A673 (cell line): ENCODE data around the gene FAM227A.

Experiments
- EZH2 ChIP-seq: fragments of 200-600 bp; sonication (generic); IDR thresholded peaks from 2 replicates; pipeline ENCODE4 v1.6.1; 2017; ENCODE audit warnings: borderline replicate concordance, low read depth, mild to moderate bottlenecking, mixed read lengths, antibody characterized with exemption, low read length; ENCODE audit not compliant: poor library complexity, severe bottlenecking
- TF ChIP-seq, protein P1 (sequence below): fragments of 300-800, 200-600 bp; sonication (generic); conservative IDR thresholded peaks from 2 replicates; pipeline ENCODE4 v1.5.1; 2017; ENCODE audit warnings: low read depth, mild to moderate bottlenecking, antibody characterized with exemption, low read length, moderate library complexity, mixed read lengths

DNA sequence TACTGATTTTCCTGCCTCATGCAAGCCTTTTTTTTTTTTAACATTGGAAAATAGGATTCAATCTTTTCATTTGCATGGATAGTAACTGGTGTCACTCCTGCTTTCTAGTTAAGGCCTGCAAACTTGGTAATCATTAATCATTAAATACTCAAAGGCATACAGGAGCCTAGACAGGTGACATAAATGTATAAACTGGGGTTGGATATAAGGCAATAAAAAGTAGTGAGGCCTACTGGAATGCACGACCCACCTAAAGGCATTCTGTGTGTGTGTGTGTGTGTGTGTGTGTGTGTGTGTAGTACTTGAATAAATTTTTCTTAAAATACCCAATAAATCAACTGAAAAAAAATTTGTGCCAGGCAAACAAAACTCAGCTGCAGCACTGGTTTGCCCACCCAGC, 33.5 kb upstream of the FAM227A start:
- TF ChIP-seq, protein P1, sequence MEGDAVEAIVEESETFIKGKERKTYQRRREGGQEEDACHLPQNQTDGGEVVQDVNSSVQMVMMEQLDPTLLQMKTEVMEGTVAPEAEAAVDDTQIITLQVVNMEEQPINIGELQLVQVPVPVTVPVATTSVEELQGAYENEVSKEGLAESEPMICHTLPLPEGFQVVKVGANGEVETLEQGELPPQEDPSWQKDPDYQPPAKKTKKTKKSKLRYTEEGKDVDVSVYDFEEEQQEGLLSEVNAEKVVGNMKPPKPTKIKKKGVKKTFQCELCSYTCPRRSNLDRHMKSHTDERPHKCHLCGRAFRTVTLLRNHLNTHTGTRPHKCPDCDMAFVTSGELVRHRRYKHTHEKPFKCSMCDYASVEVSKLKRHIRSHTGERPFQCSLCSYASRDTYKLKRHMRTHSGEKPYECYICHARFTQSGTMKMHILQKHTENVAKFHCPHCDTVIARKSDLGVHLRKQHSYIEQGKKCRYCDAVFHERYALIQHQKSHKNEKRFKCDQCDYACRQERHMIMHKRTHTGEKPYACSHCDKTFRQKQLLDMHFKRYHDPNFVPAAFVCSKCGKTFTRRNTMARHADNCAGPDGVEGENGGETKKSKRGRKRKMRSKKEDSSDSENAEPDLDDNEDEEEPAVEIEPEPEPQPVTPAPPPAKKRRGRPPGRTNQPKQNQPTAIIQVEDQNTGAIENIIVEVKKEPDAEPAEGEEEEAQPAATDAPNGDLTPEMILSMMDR, result no peak
- no peak for TF ChIP-seq EZH2
